WI38 (cell line): Measurements from ENCODE around the gene ZC3H7A.

Experiments
- H3K4me3 ChIP-seq: 2 replicates; pipeline ENCODE4 v1.5.1; 2011; ENCODE audit warnings: low read depth, mild to moderate bottlenecking, control low read depth, low read length
- TF ChIP-seq, protein P1 (sequence below): IDR thresholded peaks from 2 replicates; pipeline ENCODE4 v1.5.1; 2012; ENCODE audit warnings: low read depth, mild to moderate bottlenecking, control low read depth, low read length

The ZC3H7A gene

GRCh38 chr16:11719171-11719570 lies 77.9 kb downstream of the ZC3H7A start:
- H3K4me3 ChIP-seq, result no peak overlapping the region
- TF ChIP-seq, protein P1, sequence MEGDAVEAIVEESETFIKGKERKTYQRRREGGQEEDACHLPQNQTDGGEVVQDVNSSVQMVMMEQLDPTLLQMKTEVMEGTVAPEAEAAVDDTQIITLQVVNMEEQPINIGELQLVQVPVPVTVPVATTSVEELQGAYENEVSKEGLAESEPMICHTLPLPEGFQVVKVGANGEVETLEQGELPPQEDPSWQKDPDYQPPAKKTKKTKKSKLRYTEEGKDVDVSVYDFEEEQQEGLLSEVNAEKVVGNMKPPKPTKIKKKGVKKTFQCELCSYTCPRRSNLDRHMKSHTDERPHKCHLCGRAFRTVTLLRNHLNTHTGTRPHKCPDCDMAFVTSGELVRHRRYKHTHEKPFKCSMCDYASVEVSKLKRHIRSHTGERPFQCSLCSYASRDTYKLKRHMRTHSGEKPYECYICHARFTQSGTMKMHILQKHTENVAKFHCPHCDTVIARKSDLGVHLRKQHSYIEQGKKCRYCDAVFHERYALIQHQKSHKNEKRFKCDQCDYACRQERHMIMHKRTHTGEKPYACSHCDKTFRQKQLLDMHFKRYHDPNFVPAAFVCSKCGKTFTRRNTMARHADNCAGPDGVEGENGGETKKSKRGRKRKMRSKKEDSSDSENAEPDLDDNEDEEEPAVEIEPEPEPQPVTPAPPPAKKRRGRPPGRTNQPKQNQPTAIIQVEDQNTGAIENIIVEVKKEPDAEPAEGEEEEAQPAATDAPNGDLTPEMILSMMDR, result no peak

- no peak overlapping the region for H3K4me3 ChIP-seq
- TF ChIP-seq, protein P1, result no peak
Observed at GRCh38 chr16:11717811-11718210, 79.2 kb downstream of the ZC3H7A start.

DNA sequence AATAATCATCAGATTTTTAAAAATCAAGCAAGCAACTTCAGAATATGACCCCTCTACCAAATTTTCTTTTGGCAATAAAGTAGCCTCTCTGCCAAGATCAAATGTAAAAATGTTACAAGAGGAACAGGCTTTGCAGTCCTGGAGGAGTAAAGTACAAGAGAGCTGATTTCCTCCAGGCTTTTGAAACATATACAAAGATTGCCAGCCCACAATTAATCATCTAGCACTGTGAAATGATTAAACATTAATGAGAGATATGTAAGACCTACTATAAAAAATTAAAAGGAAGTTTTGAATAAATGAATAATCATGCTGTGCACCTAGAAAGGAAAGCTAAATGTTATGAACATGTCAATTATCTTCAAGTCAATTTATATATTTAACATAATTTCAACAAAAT lies 80.7 kb downstream of the ZC3H7A start:
- TF ChIP-seq, protein P1, result no peak
- H3K4me3 ChIP-seq, result no peak overlapping the region

GRCh38 chr16:11715246-11715947 lies 81.7 kb downstream of the ZC3H7A start:
- TF ChIP-seq, protein P1, result no peak
- no peak overlapping the region for H3K4me3 ChIP-seq

DNA sequence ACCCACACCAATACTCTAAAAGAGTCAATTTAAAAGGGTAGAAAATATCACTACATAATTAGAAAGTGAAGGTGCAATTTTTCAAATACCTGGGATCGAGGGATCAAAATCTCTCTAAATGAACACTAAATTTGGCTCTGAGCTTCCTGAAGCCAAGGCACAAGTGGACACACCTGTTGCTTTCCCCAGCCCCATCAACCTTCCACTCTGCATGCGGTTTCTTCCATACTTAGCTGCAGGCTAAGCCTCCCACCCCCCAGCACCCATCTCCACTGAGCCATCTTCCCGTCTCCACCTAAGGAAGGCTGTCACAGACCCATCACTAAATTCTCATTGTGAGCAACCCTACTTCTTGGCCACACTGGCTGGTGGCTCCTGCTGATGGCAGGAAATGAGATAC lies 84.9 kb downstream of the ZC3H7A start:
- TF ChIP-seq, protein P1, result no peak

GRCh38 chr16:11711662-11712061 lies 85.4 kb downstream of the ZC3H7A start:
- TF ChIP-seq, protein P1, result no peak
- H3K4me3 ChIP-seq, result no peak overlapping the region

More for the DNA sequence above, 84.9 kb downstream of the ZC3H7A start:
- no peak overlapping the region for H3K4me3 ChIP-seq

DNA sequence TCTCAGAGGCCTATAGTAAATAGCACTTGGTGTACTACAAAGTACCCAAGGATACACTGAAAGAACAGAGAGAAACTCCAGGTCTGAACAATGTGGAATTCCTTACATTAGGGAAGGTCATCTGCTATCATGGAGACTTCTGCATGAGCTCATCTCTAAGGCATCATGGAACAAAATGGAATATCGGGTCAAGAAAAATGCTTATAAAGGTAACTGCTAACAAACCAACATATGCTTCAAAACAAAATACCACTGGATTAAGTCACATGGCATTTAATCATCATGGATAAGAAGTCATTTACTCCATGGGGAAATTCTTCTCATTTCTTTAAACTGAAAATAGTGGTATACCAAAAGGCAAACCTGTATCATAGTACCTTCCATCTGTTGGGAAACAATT lies 88.6 kb downstream of the ZC3H7A start:
- TF ChIP-seq, protein P1, result no peak
- no peak overlapping the region for H3K4me3 ChIP-seq
